ENCODE results near the gene ITGA1.

DNA sequence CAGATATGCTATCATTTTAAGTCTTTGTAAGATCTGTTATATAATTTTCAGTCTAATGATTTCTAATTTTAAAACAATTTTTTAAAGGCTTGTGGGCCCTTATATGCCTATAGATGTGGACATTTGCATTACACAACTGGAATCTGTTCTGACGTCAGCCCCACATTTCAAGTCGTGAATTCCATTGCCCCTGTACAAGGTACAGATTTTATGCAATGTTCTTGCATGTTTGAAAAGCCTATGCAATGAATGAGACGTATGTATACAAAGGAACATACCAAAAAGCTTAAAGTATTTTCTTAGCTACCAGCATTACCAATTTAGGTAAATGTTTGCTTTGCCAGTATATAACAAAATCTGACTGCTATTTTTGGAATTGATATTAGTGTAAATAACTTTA is 77.2 kb downstream of the ITGA1 start:
- TF ChIP-seq, protein P1, sequence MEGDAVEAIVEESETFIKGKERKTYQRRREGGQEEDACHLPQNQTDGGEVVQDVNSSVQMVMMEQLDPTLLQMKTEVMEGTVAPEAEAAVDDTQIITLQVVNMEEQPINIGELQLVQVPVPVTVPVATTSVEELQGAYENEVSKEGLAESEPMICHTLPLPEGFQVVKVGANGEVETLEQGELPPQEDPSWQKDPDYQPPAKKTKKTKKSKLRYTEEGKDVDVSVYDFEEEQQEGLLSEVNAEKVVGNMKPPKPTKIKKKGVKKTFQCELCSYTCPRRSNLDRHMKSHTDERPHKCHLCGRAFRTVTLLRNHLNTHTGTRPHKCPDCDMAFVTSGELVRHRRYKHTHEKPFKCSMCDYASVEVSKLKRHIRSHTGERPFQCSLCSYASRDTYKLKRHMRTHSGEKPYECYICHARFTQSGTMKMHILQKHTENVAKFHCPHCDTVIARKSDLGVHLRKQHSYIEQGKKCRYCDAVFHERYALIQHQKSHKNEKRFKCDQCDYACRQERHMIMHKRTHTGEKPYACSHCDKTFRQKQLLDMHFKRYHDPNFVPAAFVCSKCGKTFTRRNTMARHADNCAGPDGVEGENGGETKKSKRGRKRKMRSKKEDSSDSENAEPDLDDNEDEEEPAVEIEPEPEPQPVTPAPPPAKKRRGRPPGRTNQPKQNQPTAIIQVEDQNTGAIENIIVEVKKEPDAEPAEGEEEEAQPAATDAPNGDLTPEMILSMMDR (IDR thresholded peaks at IDR 0.05), result no peak
- no peak for TF ChIP-seq POLR2AphosphoS5 (IDR thresholded peaks at IDR 0.05)
